B cell (primary cell): ENCODE results near the gene ATAD2B. TPM values are rescaled to one million over a fixed set of nuclear protein-coding genes. Genes with fewer than 3 reads are reported as not detected.

Experiments used
- ATAC-seq: fragments of 200-7000 bp; cut with Tn5 transposase; one replicate; pipeline ENCODE4 v1.10.0; 2021; ENCODE audit warnings: low read depth, mild to moderate bottlenecking, moderate number of reproducible peaks, moderate library complexity
- CTCF ChIA-PET: fragments of 350-600 bp; sonication (Branson Sonifier 250); formaldehyde crosslinking; loops from one replicate; lab custom pipeline; 2021; ENCODE audit warnings: antibody characterized with exemption, inconsistent platforms; lab: Charles Lee
- POLR2A ChIA-PET: fragments of 350-600 bp; sonication (Branson Sonifier 250); formaldehyde crosslinking; loops from one replicate; lab custom pipeline; 2021; ENCODE audit warnings: antibody characterized with exemption; lab: Charles Lee
- DNase-seq: peaks from one replicate; pipeline ENCODE4 v3.0.0; 2013
- H2AFZ ChIP-seq: 2 replicates; pipeline ENCODE4 v1.6.1; 2012; ENCODE audit warnings: mild to moderate bottlenecking, low read depth, low read length; ENCODE audit not compliant: insufficient read depth, poor library complexity, severe bottlenecking
- H3K27ac ChIP-seq, 2 donors: 1 replicate in 1 of 2; 2 replicates in 1 of 2; pipeline ENCODE4 v1.5.1; 2012 to 2013; ENCODE audit warnings: low read length in 2 of 2, mild to moderate bottlenecking in 2 of 2, moderate library complexity in 1 of 2
- H3K27me3 ChIP-seq, 4 experiments: fragments of 200-600 bp in 1 of 4; sonication (generic) in 1 of 4; replicated peaks in 1 of 4; 1 replicate in 2 of 4; 2 replicates in 2 of 4; pipeline versions ENCODE4 v1.6.1 to v1.7.0; 2013 to 2016; ENCODE audit warnings: low read length in 3 of 4, mild to moderate bottlenecking in 2 of 4, mixed read lengths in 1 of 4, moderate library complexity in 1 of 4; ENCODE audit not compliant: insufficient read depth in 4 of 4, control insufficient read depth in 3 of 4; ENCODE audit errors: control extremely low read depth in 1 of 4
- H3K36me3 ChIP-seq, 2 experiments: replicated peaks in 1 of 2; 1 replicate in 1 of 2; 2 replicates in 1 of 2; pipeline versions ENCODE4 v1.6.1 to v1.7.1; 2013; ENCODE audit warnings: low read length in 1 of 2; ENCODE audit not compliant: insufficient read depth in 2 of 2, control insufficient read depth in 1 of 2; ENCODE audit errors: control extremely low read depth in 1 of 2, extremely low read depth in 1 of 2
- H3K4me1 ChIP-seq, 2 donors: fragments of 200-600 bp in 1 of 2; sonication (generic) in 1 of 2; 1 replicate in 1 of 2; 2 replicates in 1 of 2; pipeline versions ENCODE4 v1.5.1 to v1.6.1; 2013 to 2017; ENCODE audit warnings: low read length in 2 of 2; ENCODE audit not compliant: control insufficient read depth in 2 of 2, insufficient read depth in 2 of 2
- H3K4me2 ChIP-seq: replicated peaks from 2 replicates; pipeline ENCODE3; 2012; ENCODE audit warnings: mild to moderate bottlenecking, low read depth, low read length; ENCODE audit not compliant: poor library complexity, severe bottlenecking
- H3K4me3 ChIP-seq, 5 experiments: fragments of 200-600 bp in 1 of 5; sonication (generic) in 1 of 5; 1 replicate in 3 of 5; 2 replicates in 2 of 5; pipeline versions ENCODE4 v1.5.1 to v1.7.0; 2011 to 2016; ENCODE audit warnings: low read length in 4 of 5, mild to moderate bottlenecking in 4 of 5, low read depth in 2 of 5, control low read depth in 1 of 5, moderate library complexity in 1 of 5; ENCODE audit not compliant: insufficient read depth in 1 of 5; ENCODE audit errors: control extremely low read depth in 1 of 5, extremely low read depth in 1 of 5
- H3K79me2 ChIP-seq: fragments of 200-600 bp; sonication (generic); one replicate; pipeline ENCODE4 v1.6.0; 2016; ENCODE audit warnings: low read length; ENCODE audit not compliant: control insufficient read depth, insufficient read depth
- H3K9ac ChIP-seq: fragments of 200-600 bp; sonication (generic); 2 replicates; pipeline ENCODE4 v1.6.1; 2017; ENCODE audit warnings: mild to moderate bottlenecking, low read length, moderate library complexity
- H3K9me3 ChIP-seq, 3 donors: one replicate each; pipeline versions ENCODE4 v1.6.1 to v1.7.1; 2013; ENCODE audit warnings: low read length in 2 of 3; ENCODE audit not compliant: control insufficient read depth in 2 of 3, insufficient read depth in 1 of 3; ENCODE audit errors: control extremely low read depth in 1 of 3
- H4K20me1 ChIP-seq: 2 replicates; pipeline ENCODE4 v1.6.0; 2012; ENCODE audit warnings: mild to moderate bottlenecking, low read length; ENCODE audit not compliant: insufficient read depth, control insufficient read depth, poor library complexity, severe bottlenecking
- H3K27ac Mint-ChIP-seq: one replicate; pipeline ENCODE4 v1.8.0; 2021; ENCODE audit warnings: mixed read lengths
- H3K27me3 Mint-ChIP-seq: one replicate; pipeline ENCODE4 v1.8.0; 2021; ENCODE audit warnings: mixed read lengths
- H3K4me1 Mint-ChIP-seq: one replicate; pipeline ENCODE4 v1.8.0; 2021; ENCODE audit warnings: mixed read lengths
- H3K4me3 Mint-ChIP-seq: one replicate; pipeline ENCODE4 v1.8.0; 2021; ENCODE audit warnings: mixed read lengths
- H3K9me3 Mint-ChIP-seq: one replicate; pipeline ENCODE4 v1.8.0; 2022; ENCODE audit warnings: mixed read lengths; ENCODE audit not compliant: insufficient read depth
- EZH2 ChIP-seq: IDR thresholded peaks from 2 replicates; pipeline ENCODE4 v1.6.1; 2012; ENCODE audit warnings: borderline replicate concordance, low read depth, mild to moderate bottlenecking, moderate library complexity, low read length; ENCODE audit not compliant: insufficient read depth, poor library complexity, severe bottlenecking
- WGBS: methylation state at CpG from one replicate; pipeline ENCODE4 v1.1.5; 2013; ENCODE audit warnings: missing lambda C conversion rate; ENCODE audit not compliant: insufficient coverage; 5-methylcytosine and 5-hydroxymethylcytosine counted together
- intact Hi-C: fragments of 100-400 bp; cut with micrococcal nuclease; formaldehyde crosslinking; loops from one replicate; pipeline ENCODE4 v1.10.0; 2022
- polyA plus RNA-seq: library from polyadenylated mRNA; depleted of rRNA; stranded (reverse); fragments of >200 nt; gene quantifications from 2 replicates; pipeline ENCODE4 v1.2.3, GENCODE V29; 2012
- total RNA-seq, 2 donors: library from RNA; stranded (reverse); fragments of 120-200 nt in 1 of 2; gene quantifications; 1 replicate in 1 of 2; 2 replicates in 1 of 2; pipeline versions ENCODE4 v1.2.3 to v1.2.4, GENCODE V29; 2013 to 2022
- TF ChIP-seq, protein P1 (sequence below): fragments of 200-600 bp; IDR thresholded peaks from one replicate; pipeline ENCODE4 v1.8.0; 2022; ENCODE audit warnings: antibody characterized with exemption, mild to moderate bottlenecking

The ATAD2B gene
- total and polyA plus RNA-seq, 2 donors (not counting 1 experiment from before 2014, with no cell fraction given), result 5.1 to 90.8 TPM

DNA sequence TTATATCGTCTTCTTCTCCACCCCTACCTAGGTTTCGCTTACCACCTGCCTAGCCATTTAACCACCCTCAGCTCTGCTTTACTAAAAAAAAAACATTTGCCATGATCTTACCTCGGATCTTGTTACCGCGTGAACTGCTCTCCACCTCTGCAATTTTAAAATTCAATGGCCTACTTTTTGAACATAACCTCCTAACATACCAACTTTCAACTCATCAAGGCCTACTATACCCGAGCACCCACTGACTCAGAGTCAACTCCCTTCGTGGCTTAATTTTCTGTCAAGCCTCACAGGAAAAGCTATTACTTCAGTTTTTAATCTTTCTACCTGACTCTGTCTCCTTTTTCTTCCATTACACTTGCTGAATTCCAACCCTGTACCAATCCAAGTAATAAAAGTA lies 55.7 kb downstream of the ATAD2B start:
- WGBS, result 97% methylated on average over 7 of the region's 7 CpGs
- Mint-ChIP-seq H3K9me3 (no peaks in the 10 kb centered on the region), H3K27me3 (no peaks in the 10 kb centered on the region), H3K4me1 (no peaks in the 10 kb centered on the region), H3K27ac (no peak overlapping the region), H3K4me3 (no peak overlapping the region)
- H3K4me3 ChIP-seq, result no peak overlapping the region
- H3K36me3 ChIP-seq, result peaks cover 14 to 48% of the 10 kb centered on the region in 2 experiments
- H3K27ac ChIP-seq, result no peak overlapping the region
- peaks cover 5% of the 10 kb centered on the region for H4K20me1 ChIP-seq
- H3K4me1 ChIP-seq, result no peaks in the 10 kb centered on the region
- POLR2A ChIA-PET, result no interaction called here
- no peak for DNase-seq
- intact Hi-C loops, result loop anchor here (10.0 kb wide), 1 partner anchor 54 kb away; the partner anchor contains the start of gene ATAD2B
- H2AFZ ChIP-seq, result no peak overlapping the region
- no peak overlapping the region for H3K4me2 ChIP-seq
- no peaks in the 10 kb centered on the region for H3K27me3 ChIP-seq
- H3K9me3 ChIP-seq, result no peaks in the 10 kb centered on the region
- TF ChIP-seq, protein P1, sequence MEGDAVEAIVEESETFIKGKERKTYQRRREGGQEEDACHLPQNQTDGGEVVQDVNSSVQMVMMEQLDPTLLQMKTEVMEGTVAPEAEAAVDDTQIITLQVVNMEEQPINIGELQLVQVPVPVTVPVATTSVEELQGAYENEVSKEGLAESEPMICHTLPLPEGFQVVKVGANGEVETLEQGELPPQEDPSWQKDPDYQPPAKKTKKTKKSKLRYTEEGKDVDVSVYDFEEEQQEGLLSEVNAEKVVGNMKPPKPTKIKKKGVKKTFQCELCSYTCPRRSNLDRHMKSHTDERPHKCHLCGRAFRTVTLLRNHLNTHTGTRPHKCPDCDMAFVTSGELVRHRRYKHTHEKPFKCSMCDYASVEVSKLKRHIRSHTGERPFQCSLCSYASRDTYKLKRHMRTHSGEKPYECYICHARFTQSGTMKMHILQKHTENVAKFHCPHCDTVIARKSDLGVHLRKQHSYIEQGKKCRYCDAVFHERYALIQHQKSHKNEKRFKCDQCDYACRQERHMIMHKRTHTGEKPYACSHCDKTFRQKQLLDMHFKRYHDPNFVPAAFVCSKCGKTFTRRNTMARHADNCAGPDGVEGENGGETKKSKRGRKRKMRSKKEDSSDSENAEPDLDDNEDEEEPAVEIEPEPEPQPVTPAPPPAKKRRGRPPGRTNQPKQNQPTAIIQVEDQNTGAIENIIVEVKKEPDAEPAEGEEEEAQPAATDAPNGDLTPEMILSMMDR, result no peak
- TF ChIP-seq EZH2, result no peak
- CTCF ChIA-PET, result no interaction called here
- no peak for ATAC-seq
- peaks cover under 1% of the 10 kb centered on the region for H3K79me2 ChIP-seq
- no peak overlapping the region for H3K9ac ChIP-seq

DNA sequence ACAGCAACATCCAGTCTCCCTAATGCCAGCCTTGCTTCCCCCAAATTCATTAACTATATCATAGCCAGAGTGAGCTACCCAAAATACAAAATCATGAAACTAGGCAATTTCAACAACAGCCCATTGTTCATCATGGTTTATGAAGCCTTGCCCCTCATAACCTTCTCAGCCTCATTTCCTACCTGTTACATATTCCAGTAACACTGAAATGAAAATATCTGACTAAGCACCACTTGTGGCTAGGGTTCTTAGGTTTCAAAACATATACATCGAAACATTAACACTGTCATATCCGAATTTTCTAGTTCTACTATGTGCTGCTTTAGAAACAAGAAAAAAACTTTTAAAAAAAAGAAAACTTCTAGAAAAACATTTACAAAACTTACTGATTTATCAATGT lies 59.5 kb downstream of the ATAD2B start:
- Mint-ChIP-seq H3K27ac (peak overlapping the region; percentile 12), H3K27me3 (no peaks in the 10 kb centered on the region), H3K4me3 (no peak overlapping the region), H3K4me1 (no peaks in the 10 kb centered on the region), H3K9me3 (no peaks in the 10 kb centered on the region)
- TF ChIP-seq EZH2, result no peak
- TF ChIP-seq, protein P1, result no peak
- H3K36me3 ChIP-seq, result peaks cover 12 to 42% of the 10 kb centered on the region in 2 experiments
- WGBS, result 60% methylated on average over 1 of the region's 2 CpGs
- ChIA-PET POLR2A (no interaction called here), CTCF (interaction anchor here (0.8 kb wide), 1 partner anchor 43 kb away, joined by 3 read pairs; no protein-coding TSS in a partner anchor)
- no peak overlapping the region for H3K4me3 ChIP-seq
- intact Hi-C loops, result no loop called here
- H3K9ac ChIP-seq, result no peak overlapping the region
- no peak overlapping the region for H3K4me2 ChIP-seq
- H4K20me1 ChIP-seq, result peaks cover 5% of the 10 kb centered on the region
- no peak overlapping the region for H2AFZ ChIP-seq
- H3K9me3 ChIP-seq, result no peaks in the 10 kb centered on the region
- no peaks in the 10 kb centered on the region for H3K4me1 ChIP-seq
- no peak overlapping the region for H3K27ac ChIP-seq
- no peaks in the 10 kb centered on the region for H3K79me2 ChIP-seq
- DNase-seq (no peak), ATAC-seq (no peak)
- H3K27me3 ChIP-seq, result no peaks in the 10 kb centered on the region
